Large intestine (tissue), 1 donor: ENCODE measurements around the gene RNF214. TPM values are rescaled to one million over a fixed set of nuclear protein-coding genes. Genes with fewer than 3 reads are reported as not detected.

Source experiments
- polyA plus RNA-seq: library from polyadenylated mRNA; unstranded; fragments of 120-200 nt; gene quantifications from one replicate; pipeline ENCODE4 v1.2.1, GENCODE V29; 2013

RNF214 gene
- polyA plus RNA-seq, 1 donor, result 20.2 TPM

Other genes starting within 250 kb of the RNF214 start
- gene SIK3, start 134.2 kb upstream of the RNF214 start, polyA plus RNA-seq, result 34.6 TPM
- 47.9 TPM for gene PAFAH1B2, start 88.4 kb upstream of the RNF214 start, polyA plus RNA-seq
- gene SIDT2, start 53.9 kb upstream of the RNF214 start, polyA plus RNA-seq, result 94.9 TPM
- 806 TPM for gene TAGLN, start 33.3 kb upstream of the RNF214 start, polyA plus RNA-seq
- 27.8 TPM for gene PCSK7, start 598 bp upstream of the RNF214 start, polyA plus RNA-seq
- 14.9 TPM for gene BACE1-AS, start 58.7 kb downstream of the RNF214 start, polyA plus RNA-seq
- gene BACE1, start 83.6 kb downstream of the RNF214 start, polyA plus RNA-seq, result 37.1 TPM
- gene CEP164, start 95.2 kb downstream of the RNF214 start, polyA plus RNA-seq, result 31.0 TPM